AG09319 (cell line): ENCODE results near the gene CDH19.

ENCODE experiments used
- DNase-seq: peaks from one replicate; pipeline ENCODE4 v3.0.0-alpha.2; 2010; ENCODE audit warnings: low read depth; ENCODE audit errors: extremely low read depth
- TF ChIP-seq, protein P1 (sequence below): IDR thresholded peaks from 2 replicates; pipeline ENCODE4 v1.5.1; 2011; ENCODE audit warnings: low read depth, mild to moderate bottlenecking, inconsistent platforms, low read length, moderate library complexity

The CDH19 gene

DNA sequence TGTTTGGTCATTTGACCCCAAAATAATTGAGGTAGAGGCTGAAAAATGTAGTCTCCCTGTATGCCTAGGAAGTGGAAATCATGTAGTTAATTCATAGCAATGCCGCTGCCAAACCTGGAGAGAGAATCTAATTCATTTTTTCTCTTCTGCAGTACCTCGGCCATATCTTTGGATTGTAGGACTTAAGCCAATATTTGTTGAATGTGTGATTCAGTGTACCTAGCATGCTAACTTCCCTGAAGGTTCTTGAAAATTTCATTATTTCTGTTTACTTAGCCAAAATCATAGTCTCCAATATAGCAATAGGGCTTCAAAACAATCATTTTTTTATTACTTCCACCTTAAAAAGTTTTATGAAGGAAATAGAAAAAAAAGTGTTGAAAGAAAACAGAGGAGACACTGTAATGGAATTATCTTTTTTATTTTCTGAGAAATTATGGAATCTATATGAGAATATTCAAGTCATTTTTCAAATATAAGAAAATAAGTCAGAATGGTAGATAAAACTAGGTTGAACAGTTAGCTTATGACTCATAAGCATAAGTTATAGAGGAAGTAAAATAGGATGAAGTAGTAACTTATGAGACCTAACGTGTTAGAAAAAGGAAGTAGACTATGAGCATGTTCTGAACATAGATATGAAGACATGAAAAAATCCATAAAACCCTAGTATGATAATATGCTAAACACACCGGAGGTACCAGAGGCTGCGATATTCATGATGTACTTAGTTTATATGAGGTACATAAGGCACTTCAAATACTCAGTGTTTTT, 35.2 kb upstream of the CDH19 start:
- no peak for DNase-seq
- TF ChIP-seq, protein P1, sequence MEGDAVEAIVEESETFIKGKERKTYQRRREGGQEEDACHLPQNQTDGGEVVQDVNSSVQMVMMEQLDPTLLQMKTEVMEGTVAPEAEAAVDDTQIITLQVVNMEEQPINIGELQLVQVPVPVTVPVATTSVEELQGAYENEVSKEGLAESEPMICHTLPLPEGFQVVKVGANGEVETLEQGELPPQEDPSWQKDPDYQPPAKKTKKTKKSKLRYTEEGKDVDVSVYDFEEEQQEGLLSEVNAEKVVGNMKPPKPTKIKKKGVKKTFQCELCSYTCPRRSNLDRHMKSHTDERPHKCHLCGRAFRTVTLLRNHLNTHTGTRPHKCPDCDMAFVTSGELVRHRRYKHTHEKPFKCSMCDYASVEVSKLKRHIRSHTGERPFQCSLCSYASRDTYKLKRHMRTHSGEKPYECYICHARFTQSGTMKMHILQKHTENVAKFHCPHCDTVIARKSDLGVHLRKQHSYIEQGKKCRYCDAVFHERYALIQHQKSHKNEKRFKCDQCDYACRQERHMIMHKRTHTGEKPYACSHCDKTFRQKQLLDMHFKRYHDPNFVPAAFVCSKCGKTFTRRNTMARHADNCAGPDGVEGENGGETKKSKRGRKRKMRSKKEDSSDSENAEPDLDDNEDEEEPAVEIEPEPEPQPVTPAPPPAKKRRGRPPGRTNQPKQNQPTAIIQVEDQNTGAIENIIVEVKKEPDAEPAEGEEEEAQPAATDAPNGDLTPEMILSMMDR, result no peak

DNA sequence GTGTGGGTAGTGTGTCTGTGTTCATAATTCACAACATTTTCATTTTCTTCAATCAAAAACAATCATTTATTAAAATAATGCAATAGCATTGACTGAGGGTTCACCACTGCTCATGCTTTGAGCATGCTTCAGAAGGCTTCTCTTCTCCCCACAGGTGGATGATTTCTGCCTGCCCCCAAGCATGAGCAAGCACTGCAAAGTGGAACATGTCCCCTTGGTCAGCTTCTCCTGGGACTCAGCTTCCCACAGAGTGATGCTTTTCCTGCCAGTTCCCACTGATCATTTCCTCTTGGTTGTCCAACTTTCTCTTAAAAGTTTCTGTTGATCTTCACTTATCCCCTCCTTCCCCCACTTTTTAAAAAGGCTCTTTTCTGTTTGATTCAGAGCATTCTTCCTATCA, 31.5 kb upstream of the CDH19 start:
- TF ChIP-seq, protein P1, result no peak
- DNase-seq, result no peak

DNA sequence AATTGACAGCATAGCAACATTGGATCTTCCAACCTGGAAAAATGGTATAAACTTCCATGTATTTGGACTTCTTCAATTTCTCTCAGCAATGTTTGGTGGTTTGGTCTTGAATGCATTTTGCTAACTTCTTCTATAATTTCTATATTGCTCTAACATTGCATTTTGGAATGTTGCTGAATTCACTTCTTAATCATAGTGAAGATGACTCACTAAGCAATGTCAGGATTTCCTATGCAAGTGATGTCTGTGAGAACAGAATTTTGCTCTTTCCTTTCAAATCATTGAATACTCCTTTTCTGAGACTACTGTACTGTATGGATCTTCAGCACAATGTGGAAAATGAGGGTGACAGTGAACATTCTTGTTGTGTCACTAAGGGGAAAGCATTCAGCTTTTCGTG, 28.9 kb upstream of the CDH19 start:
- DNase-seq, result no peak
- TF ChIP-seq, protein P1, result no peak

DNA sequence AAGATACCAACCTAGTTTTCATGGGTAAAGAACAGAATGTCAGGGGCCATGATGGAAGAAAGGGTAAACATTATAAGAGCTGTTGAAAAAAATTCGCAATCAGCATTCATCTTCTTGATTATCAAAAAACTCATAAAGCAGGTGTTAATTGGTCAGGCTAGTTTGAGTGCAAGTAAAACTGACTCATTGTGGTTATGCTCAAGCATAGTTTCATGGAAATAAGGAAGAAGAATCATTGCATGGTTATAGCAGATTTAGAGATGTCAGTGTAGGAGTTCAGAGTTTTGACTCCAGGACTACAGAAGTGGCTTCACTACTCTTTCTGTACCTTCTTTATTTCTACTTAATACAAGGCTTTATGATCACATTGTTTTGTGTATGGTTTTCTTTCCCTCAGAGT, 26.9 kb upstream of the CDH19 start:
- TF ChIP-seq, protein P1, result no peak
- DNase-seq, result no peak

DNA sequence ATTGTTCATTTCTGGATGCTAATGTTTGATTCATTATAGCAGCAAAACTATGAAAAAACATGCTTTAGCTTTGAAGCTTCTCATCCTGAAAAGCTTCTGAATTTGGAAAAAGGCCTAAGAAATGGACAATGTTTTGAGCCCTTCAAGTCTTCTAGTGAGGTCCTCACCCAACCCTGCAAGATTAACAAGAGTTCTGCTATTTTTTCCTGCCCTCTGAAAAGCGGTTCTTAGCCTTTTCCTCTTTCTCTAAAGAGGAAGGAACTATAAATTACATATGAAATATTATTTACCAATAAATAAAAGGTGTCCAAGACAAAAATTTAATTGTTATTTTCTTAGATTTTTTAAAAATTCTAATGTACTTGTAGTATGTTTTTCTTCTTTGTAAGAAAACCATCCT, 19.9 kb upstream of the CDH19 start:
- TF ChIP-seq, protein P1, result no peak
- no peak for DNase-seq

DNA sequence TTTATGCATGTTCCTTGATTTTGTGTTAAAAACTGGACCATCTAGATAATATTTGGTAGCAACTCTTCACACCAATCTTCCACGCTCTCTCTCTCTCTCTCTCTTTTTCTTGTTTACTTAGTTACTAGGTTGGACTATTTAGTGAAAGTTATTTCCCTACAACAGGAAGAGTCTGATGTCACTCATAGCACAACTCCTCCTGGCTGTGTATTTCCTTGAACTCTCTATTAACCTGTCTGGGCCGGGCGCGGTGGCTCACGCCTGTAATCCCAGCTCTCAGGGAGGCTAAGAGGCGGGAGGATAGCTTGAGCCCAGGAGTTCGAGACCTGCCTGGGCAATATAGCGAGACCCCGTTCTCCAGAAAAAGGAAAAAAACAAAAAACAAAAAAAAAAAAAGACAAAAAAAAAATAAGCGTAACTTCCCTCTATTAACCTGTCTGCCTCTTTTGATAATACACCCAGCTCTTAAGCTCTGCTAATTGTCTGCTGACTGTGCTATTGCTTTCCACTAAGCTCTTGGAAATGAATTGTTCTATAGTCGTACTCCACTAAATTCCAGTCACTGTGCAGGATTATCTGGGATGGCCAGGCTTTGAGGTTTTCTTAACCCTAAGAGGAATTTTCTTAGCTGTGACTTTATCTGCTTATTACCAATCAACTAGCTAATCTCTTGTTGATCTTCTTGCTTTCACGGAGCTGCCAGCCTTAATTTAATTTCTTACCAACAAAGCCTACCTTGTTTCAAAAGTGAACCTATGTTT, 18.1 kb upstream of the CDH19 start:
- TF ChIP-seq, protein P1, result no peak

DNA sequence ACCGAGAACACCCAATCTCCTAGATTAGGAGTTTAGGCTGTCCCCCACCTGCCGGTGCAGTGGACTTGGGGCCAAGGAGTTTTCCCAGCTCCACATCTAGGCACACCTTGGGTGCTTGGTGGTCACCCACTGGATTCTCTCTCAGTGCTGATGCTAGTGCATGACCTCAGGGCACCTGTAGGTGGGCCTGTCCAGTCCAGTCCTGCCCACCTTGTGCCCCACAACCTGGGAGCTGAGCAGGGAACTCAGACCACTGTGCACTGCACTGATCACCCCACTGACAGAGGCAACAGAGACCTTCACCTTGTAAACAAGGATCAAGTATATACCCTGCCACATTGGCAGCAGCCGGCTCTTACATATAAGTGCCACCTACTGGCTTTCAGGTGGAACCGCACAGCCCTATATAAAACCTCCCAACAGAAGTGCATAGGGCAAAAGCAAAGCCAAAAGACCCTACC, 12.7 kb upstream of the CDH19 start:
- TF ChIP-seq, protein P1, result no peak; the same call in 1 of the 2 replicates
- DNase-seq, result no peak

More for the DNA sequence above, 18.1 kb upstream of the CDH19 start:
- DNase-seq, result no peak
